Astrocyte of the cerebellum (primary cell): Measurements from ENCODE around the gene SELENON.

Source experiments
- DNase-seq: peaks from one replicate; pipeline ENCODE4 v3.0.0-alpha.2; 2011; ENCODE audit warnings: low read depth
- H3K4me3 ChIP-seq: 2 replicates; pipeline ENCODE4 v1.5.1; 2011; ENCODE audit warnings: mild to moderate bottlenecking, low read depth, low read length, moderate library complexity
- CTCF ChIP-seq: IDR thresholded peaks from 2 replicates; pipeline ENCODE4 v1.5.1; 2012; ENCODE audit warnings: low read length, low read depth, moderate library complexity, mild to moderate bottlenecking; ENCODE audit errors: missing control alignments
- in situ Hi-C: cut with HindIII; loops from 2 replicates; pipeline ENCODE4 v1.10.0; 2017; ENCODE audit warnings: low sequenced_read_pairs

The SELENON gene

GRCh38 chr1:25793585-25794170 is 6.3 kb upstream of the SELENON start:
- DNase-seq: no peak
- H3K4me3 ChIP-seq: no peak overlapping the region
- TF ChIP-seq CTCF: no peak
- in situ Hi-C loops: no loop called here

- H3K4me3 ChIP-seq: no peak overlapping the region
- DNase-seq: no peak
- in situ Hi-C loops: no loop called here
- TF ChIP-seq CTCF: no peak
Observed at GRCh38 chr1:25794325-25794724, 5.7 kb upstream of the SELENON start.

GRCh38 chr1:25795211-25795610 is 4.8 kb upstream of the SELENON start:
- H3K4me3 ChIP-seq: no peak overlapping the region
- in situ Hi-C loops: loop anchor here (5.0 kb wide), 1 partner anchor 43 kb away; no protein-coding TSS in a partner anchor
- no peak for DNase-seq
- TF ChIP-seq CTCF: no peak

GRCh38 chr1:25795946-25796810 is 3.8 kb upstream of the SELENON start:
- TF ChIP-seq CTCF: no peak
- DNase-seq: no peak
- H3K4me3 ChIP-seq: no peak overlapping the region
- in situ Hi-C loops: loop anchor here (5.0 kb wide), 1 partner anchor 44 kb away; no protein-coding TSS in a partner anchor

- in situ Hi-C loops: loop anchor here (5.0 kb wide), 1 partner anchor 45 kb away; no protein-coding TSS in a partner anchor
- H3K4me3 ChIP-seq: no peak overlapping the region
- TF ChIP-seq CTCF: peak; percentile 76
- DNase-seq: peak; percentile 50
Observed at GRCh38 chr1:25796811-25797458, 3.1 kb upstream of the SELENON start.

- no peak for DNase-seq
- no peak overlapping the region for H3K4me3 ChIP-seq
- in situ Hi-C loops: loop anchor here (5.0 kb wide), 1 partner anchor 46 kb away; no protein-coding TSS in a partner anchor
- TF ChIP-seq CTCF: peak; percentile 48
Observed at GRCh38 chr1:25797939-25798338, 2.1 kb upstream of the SELENON start.
